ENCODE measurements around the gene CFTR. TPM values are rescaled to one million over a fixed set of nuclear protein-coding genes. Genes with fewer than 3 reads are reported as not detected.

The CFTR gene
- total RNA-seq, 1 donor from 2014 or later, result 11.0 TPM

GRCh38 chr7:117555260-117555659, 75.4 kb downstream of the CFTR start:
- Mint-ChIP-seq H3K36me3 (no peaks in the 10 kb centered on the region), H3K27me3 (no peaks in the 10 kb centered on the region), H3K4me1 (ENCODE audit: unreplicated experiment) (no peaks in the 10 kb centered on the region), H3K4me3 (no peak overlapping the region), H3K27ac (no peak overlapping the region), H3K9me3 (no peaks in the 10 kb centered on the region)
- no peak for TF ChIP-seq CTCF (conservative IDR thresholded peaks at IDR 0.05)
- no peak for DNase-seq (ENCODE audit: extremely low spot score, unreplicated experiment)

- Mint-ChIP-seq H3K9me3 (no peaks in the 10 kb centered on the region), H3K4me3 (no peak overlapping the region), H3K27ac (no peak overlapping the region), H3K4me1 (ENCODE audit: unreplicated experiment) (no peaks in the 10 kb centered on the region), H3K36me3 (no peaks in the 10 kb centered on the region), H3K27me3 (no peaks in the 10 kb centered on the region)
- no peak for TF ChIP-seq CTCF (conservative IDR thresholded peaks at IDR 0.05)
- DNase-seq (ENCODE audit: extremely low spot score, unreplicated experiment), result no peak
Measured at GRCh38 chr7:117559391-117559790, 79.6 kb downstream of the CFTR start.

- no peak for DNase-seq (ENCODE audit: extremely low spot score, unreplicated experiment)
- no peaks in the 10 kb centered on the region for H3K36me3 Mint-ChIP-seq
- H3K9me3 Mint-ChIP-seq, result no peaks in the 10 kb centered on the region
- no peaks in the 10 kb centered on the region for H3K27me3 Mint-ChIP-seq
- H3K27ac Mint-ChIP-seq, result no peak overlapping the region
- no peak overlapping the region for H3K4me3 Mint-ChIP-seq
- TF ChIP-seq CTCF (conservative IDR thresholded peaks at IDR 0.05), result no peak
- no peaks in the 10 kb centered on the region for H3K4me1 Mint-ChIP-seq (ENCODE audit: unreplicated experiment)
Measured at GRCh38 chr7:117560030-117560429, 80.2 kb downstream of the CFTR start.

- no peak overlapping the region for H3K27ac Mint-ChIP-seq
- no peak overlapping the region for H3K4me3 Mint-ChIP-seq
- H3K9me3 Mint-ChIP-seq, result no peaks in the 10 kb centered on the region
- no peak for DNase-seq (ENCODE audit: extremely low spot score, unreplicated experiment)
- H3K36me3 Mint-ChIP-seq, result no peaks in the 10 kb centered on the region
- no peaks in the 10 kb centered on the region for H3K4me1 Mint-ChIP-seq (ENCODE audit: unreplicated experiment)
- no peaks in the 10 kb centered on the region for H3K27me3 Mint-ChIP-seq
- no peak for TF ChIP-seq CTCF (conservative IDR thresholded peaks at IDR 0.05)
Measured at GRCh38 chr7:117562759-117563158, 82.9 kb downstream of the CFTR start.

- H3K4me1 Mint-ChIP-seq (ENCODE audit: unreplicated experiment), result no peaks in the 10 kb centered on the region
- H3K27me3 Mint-ChIP-seq, result no peaks in the 10 kb centered on the region
- H3K36me3 Mint-ChIP-seq, result no peaks in the 10 kb centered on the region
- H3K9me3 Mint-ChIP-seq, result no peaks in the 10 kb centered on the region
- H3K27ac Mint-ChIP-seq, result no peak overlapping the region
- DNase-seq (ENCODE audit: extremely low spot score, unreplicated experiment), result no peak
- no peak overlapping the region for H3K4me3 Mint-ChIP-seq
- no peak for TF ChIP-seq CTCF (conservative IDR thresholded peaks at IDR 0.05)
Measured at GRCh38 chr7:117564080-117564479, 84.3 kb downstream of the CFTR start.

GRCh38 chr7:117564627-117565026, 84.8 kb downstream of the CFTR start:
- no peak overlapping the region for H3K27ac Mint-ChIP-seq
- no peaks in the 10 kb centered on the region for H3K4me1 Mint-ChIP-seq (ENCODE audit: unreplicated experiment)
- TF ChIP-seq CTCF (conservative IDR thresholded peaks at IDR 0.05), result no peak
- no peaks in the 10 kb centered on the region for H3K9me3 Mint-ChIP-seq
- no peaks in the 10 kb centered on the region for H3K27me3 Mint-ChIP-seq
- H3K4me3 Mint-ChIP-seq, result no peak overlapping the region
- DNase-seq (ENCODE audit: extremely low spot score, unreplicated experiment), result no peak
- no peaks in the 10 kb centered on the region for H3K36me3 Mint-ChIP-seq
